H1 (cell line): Measurements from ENCODE around the gene PIK3R1. TPM values are rescaled to one million over a fixed set of nuclear protein-coding genes. Genes with fewer than 3 reads are reported as not detected.

Source experiments
- CTCF ChIA-PET: fragments of 300-600 bp; sonication (Branson Sonifier 250); formaldehyde crosslinking; loops from one replicate; lab custom pipeline; 2021; ENCODE audit not compliant: partially characterized antibody; lab: Charles Lee
- POLR2A ChIA-PET: fragments of 300-600 bp; sonication (Branson Sonifier 250); formaldehyde crosslinking; loops from one replicate; lab custom pipeline; 2021; ENCODE audit warnings: inconsistent platforms; ENCODE audit not compliant: partially characterized antibody; lab: Charles Lee
- DNase-seq, 2 experiments: peaks; one replicate each; pipeline versions ENCODE4 v3.0.0 to v3.0.0-alpha.2; 2010 to 2022; ENCODE audit warnings: low spot score in 2 of 2, low read depth in 1 of 2, mixed read lengths in 1 of 2
- FAIRE-seq: peaks from 2 replicates; lab custom pipeline; 2011; peaks lifted over from hg19 to GRCh38; lab: Jason Lieb, UNC
- H2AFZ ChIP-seq: 2 replicates; pipeline ENCODE4 v1.8.1; 2012; ENCODE audit warnings: low read length, inconsistent platforms
- H2AK5ac ChIP-seq: 2 replicates; pipeline ENCODE4 v1.6.1; 2013; ENCODE audit warnings: low read depth, low read length
- H2BK120ac ChIP-seq: replicated peaks from 2 replicates; pipeline ENCODE3; 2013; ENCODE audit warnings: low read depth, low read length, inconsistent platforms
- H2BK12ac ChIP-seq: 2 replicates; pipeline ENCODE4 v1.6.1; 2013; ENCODE audit warnings: low read depth, low read length
- H2BK15ac ChIP-seq: 2 replicates; pipeline ENCODE4 v1.6.1; 2013; ENCODE audit warnings: low read length
- H2BK20ac ChIP-seq: 2 replicates; pipeline ENCODE4 v1.6.1; 2013; ENCODE audit warnings: low read length
- H2BK5ac ChIP-seq: 2 replicates; pipeline ENCODE4 v1.6.1; 2013; ENCODE audit warnings: low read depth, low read length
- H3K14ac ChIP-seq: 2 replicates; pipeline ENCODE4 v1.6.1; 2013; ENCODE audit warnings: inconsistent platforms; ENCODE audit not compliant: insufficient read length
- H3K18ac ChIP-seq: 2 replicates; pipeline ENCODE4 v1.6.1; 2013; ENCODE audit warnings: low read length; ENCODE audit errors: extremely low read depth
- H3K23ac ChIP-seq: 2 replicates; pipeline ENCODE4 v1.6.1; 2013; ENCODE audit warnings: inconsistent platforms; ENCODE audit not compliant: insufficient read length
- H3K23me2 ChIP-seq: 2 replicates; pipeline ENCODE4 v1.6.1; 2013; ENCODE audit warnings: low read depth, low read length
- H3K27ac ChIP-seq: 2 replicates; pipeline ENCODE4 v1.6.1; 2011; ENCODE audit warnings: low read depth, low read length, inconsistent platforms
- H3K27me3 ChIP-seq, 4 experiments: replicated peaks in 1 of 4; 1 replicate in 1 of 4; 2 replicates in 3 of 4; pipeline versions ENCODE4 v1.6.1 to v1.8.1; 2011 to 2013; ENCODE audit warnings: low read length in 3 of 4, mild to moderate bottlenecking in 3 of 4, inconsistent platforms in 2 of 4, mixed read lengths in 2 of 4, moderate library complexity in 1 of 4; ENCODE audit not compliant: control insufficient read depth in 3 of 4, insufficient read depth in 3 of 4; ENCODE audit errors: extremely low read depth in 1 of 4
- H3K36me3 ChIP-seq, 4 experiments: 2 replicates each; pipeline versions ENCODE4 v1.6.1 to v1.8.1; 2011 to 2013; ENCODE audit warnings: mild to moderate bottlenecking in 4 of 4, low read length in 3 of 4, moderate library complexity in 2 of 4, control low read depth in 1 of 4, inconsistent platforms in 1 of 4; ENCODE audit not compliant: insufficient read depth in 4 of 4, control insufficient read depth in 2 of 4
- H3K4ac ChIP-seq: replicated peaks from 2 replicates; pipeline ENCODE3; 2013; ENCODE audit warnings: low read length, low read depth, mixed read lengths, inconsistent platforms; ENCODE audit not compliant: insufficient read length
- H3K4me1 ChIP-seq, 4 experiments: replicated peaks in 1 of 4; 1 replicate in 1 of 4; 2 replicates in 3 of 4; pipeline versions ENCODE4 v1.6.1 to v1.8.1; 2011 to 2013; ENCODE audit warnings: low read length in 3 of 4, inconsistent platforms in 2 of 4, mixed read lengths in 1 of 4; ENCODE audit not compliant: insufficient read depth in 4 of 4, control insufficient read depth in 3 of 4
- H3K4me2 ChIP-seq, 2 experiments: 2 replicates each; pipeline versions ENCODE4 v1.6.1 to v1.8.1; 2011 to 2013; ENCODE audit warnings: low read depth in 2 of 2, low read length in 2 of 2, control low read depth in 1 of 2, inconsistent platforms in 1 of 2, mild to moderate bottlenecking in 1 of 2; ENCODE audit not compliant: insufficient read depth in 1 of 2
- H3K4me3 ChIP-seq, 4 experiments: fragments of 200-600, 300-600 bp in 1 of 4; sonication (generic), shearing (Covaris generic), sonication (Bioruptor Twin) in 1 of 4; 2 replicates each; pipeline versions ENCODE4 v1.5.1 to v1.8.1; 2011 to 2016; ENCODE audit warnings: low read length in 4 of 4, low read depth in 3 of 4, control low read depth in 2 of 4, inconsistent platforms in 2 of 4, mild to moderate bottlenecking in 2 of 4, mixed read lengths in 1 of 4, moderate library complexity in 1 of 4; ENCODE audit not compliant: insufficient read depth in 2 of 4; ENCODE audit errors: extremely low read depth in 1 of 4
- H3K56ac ChIP-seq: replicated peaks from 2 replicates; pipeline ENCODE3; 2013; ENCODE audit warnings: low read depth, mild to moderate bottlenecking, mixed read lengths, low read length, inconsistent platforms; ENCODE audit not compliant: insufficient read length
- H3K79me1 ChIP-seq: 2 replicates; pipeline ENCODE4 v1.6.1; 2013; ENCODE audit warnings: low read depth, low read length, control low read depth
- H3K79me2 ChIP-seq, 2 experiments: 2 replicates each; pipeline versions ENCODE4 v1.6.1 to v1.8.1; 2012 to 2013; ENCODE audit warnings: low read length in 2 of 2, mild to moderate bottlenecking in 2 of 2, inconsistent platforms in 1 of 2; ENCODE audit not compliant: insufficient read depth in 2 of 2, control insufficient read depth in 1 of 2
- H3K9ac ChIP-seq, 4 experiments: replicated peaks in 1 of 4; 1 replicate in 1 of 4; 2 replicates in 3 of 4; pipeline versions ENCODE4 v1.6.1 to v1.8.1; 2011 to 2013; ENCODE audit warnings: low read depth in 3 of 4, low read length in 3 of 4, control low read depth in 2 of 4, mild to moderate bottlenecking in 2 of 4, moderate library complexity in 2 of 4, inconsistent platforms in 1 of 4; ENCODE audit errors: extremely low read depth in 1 of 4
- H3K9me3 ChIP-seq, 2 experiments: 2 replicates each; pipeline versions ENCODE4 v1.6.1 to v1.8.1; 2012 to 2013; ENCODE audit warnings: mild to moderate bottlenecking in 2 of 2, moderate library complexity in 2 of 2, control low read depth in 1 of 2, inconsistent platforms in 1 of 2, low read depth in 1 of 2, low read length in 1 of 2, mixed read lengths in 1 of 2; ENCODE audit not compliant: insufficient read depth in 2 of 2
- H4K20me1 ChIP-seq, 2 experiments: replicated peaks in 1 of 2; 2 replicates each; pipeline versions ENCODE3 to v1.8.1; 2011 to 2013; ENCODE audit warnings: inconsistent platforms in 2 of 2, low read length in 2 of 2, mild to moderate bottlenecking in 1 of 2; ENCODE audit not compliant: insufficient read depth in 2 of 2, control insufficient read depth in 1 of 2
- H4K5ac ChIP-seq: 2 replicates; pipeline ENCODE4 v1.6.1; 2013; ENCODE audit warnings: low read length, low read depth, mixed read lengths, inconsistent platforms; ENCODE audit not compliant: insufficient read length
- H4K8ac ChIP-seq: 2 replicates; pipeline ENCODE4 v1.8.0; 2013; ENCODE audit warnings: mild to moderate bottlenecking, moderate library complexity, low read length, inconsistent platforms; ENCODE audit not compliant: insufficient read depth; ENCODE audit errors: extremely low read depth
- H4K91ac ChIP-seq: replicated peaks from 2 replicates; pipeline ENCODE3; 2013; ENCODE audit warnings: low read length, mixed read lengths, inconsistent platforms; ENCODE audit not compliant: insufficient read length
- RFX5 ChIP-seq: IDR thresholded peaks from 2 replicates; pipeline ENCODE4 v1.6.1; 2011; ENCODE audit warnings: low read depth, low read length, improper control_type of control experiment, borderline replicate concordance
- WGBS, 2 experiments: shearing (Covaris generic) in 1 of 2; methylation state at CpG; one replicate each; pipeline versions ENCODE4 v1.1.6 to v1.1.7; 2013 to 2015; ENCODE audit warnings: low lambda C conversion rate in 2 of 2, mixed read lengths in 2 of 2, inconsistent platforms in 1 of 2, low coverage in 1 of 2, missing lambda C conversion rate in 1 of 2; ENCODE audit not compliant: insufficient replicate concordance in 2 of 2, insufficient coverage in 1 of 2, insufficient read length in 1 of 2; ENCODE audit errors: extremely low coverage in 1 of 2, missing lambda C conversion rate in 1 of 2; 5-methylcytosine and 5-hydroxymethylcytosine counted together
- polyA plus RNA-seq, 7 experiments: library from polyadenylated mRNA; depleted of rRNA in 3 of 7; stranded (reverse) in 5 of 7; unstranded in 2 of 7; fragments of >200 nt in 5 of 7; fragments of 200-250 nt in 2 of 7; gene quantifications; 1 replicate in 5 of 7; 2 replicates in 1 of 7; 4 replicates in 1 of 7; pipeline versions ENCODE4 v1.2.1 to v1.2.3, GENCODE V29; 2011 to 2013; ENCODE audit warnings: missing spikeins in 2 of 7, mixed read lengths in 2 of 7
- total RNA-seq: library from RNA; stranded (reverse); fragmentation: NEBNext Ultra II Directional; extraction: Animal tissue kit (Norgen Biotek cat#: 25700); gene quantifications from 2 replicates; pipeline ENCODE4 v1.2.1, GENCODE V29; 2021

Gene PIK3R1
- total and polyA plus RNA-seq, 2 of the 8 experiments (the other 6 are each of a cell fraction or from before 2014, with no cell fraction given): 2.3 to 13.7 TPM

DNA sequence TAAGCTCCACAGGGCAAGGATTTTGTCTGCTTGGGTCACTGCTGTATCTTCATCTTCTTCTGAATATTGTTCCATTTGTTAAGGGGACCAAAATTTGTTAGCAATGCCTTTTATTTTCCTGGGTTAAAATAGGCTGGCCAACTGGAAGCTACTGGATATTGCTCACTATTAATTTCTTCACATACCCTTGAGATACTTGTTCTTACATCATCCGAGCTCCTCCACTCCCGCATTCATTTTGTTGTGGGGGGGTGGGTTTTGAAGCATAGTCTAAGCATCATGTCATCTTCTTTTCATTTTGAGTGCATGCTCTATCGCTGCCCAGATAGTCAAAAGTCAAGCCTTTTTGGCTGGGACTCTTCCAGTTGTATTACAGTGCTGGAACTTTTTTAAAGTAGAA, 42.5 kb upstream of the PIK3R1 start:
- H3K4me1 ChIP-seq: peaks cover 0 to 6% (median 4%) of the 10 kb centered on the region in 4 experiments; a peak in 4 of 7 replicates
- ChIA-PET CTCF (interaction anchor here (0.9 kb wide), 1 partner anchor 927 kb away, joined by 3 read pairs; no protein-coding TSS in a partner anchor), POLR2A (no interaction called here)
- H3K23me2 ChIP-seq: no peaks in the 10 kb centered on the region
- H4K20me1 ChIP-seq: no peaks in the 10 kb centered on the region
- H4K5ac ChIP-seq: no peak overlapping the region
- no peak overlapping the region for H3K18ac ChIP-seq
- H3K27me3 ChIP-seq: no peaks in the 10 kb centered on the region
- FAIRE-seq: no peak
- H4K91ac ChIP-seq: no peak overlapping the region
- H3K79me2 ChIP-seq: no peaks in the 10 kb centered on the region
- H4K8ac ChIP-seq: no peak overlapping the region
- no peak overlapping the region for H3K9ac ChIP-seq
- no peak overlapping the region for H3K4me2 ChIP-seq
- H3K4ac ChIP-seq: no peak overlapping the region
- no peaks in the 10 kb centered on the region for H3K36me3 ChIP-seq
- H3K79me1 ChIP-seq: no peaks in the 10 kb centered on the region
- no peak overlapping the region for H2AFZ ChIP-seq
- no peak overlapping the region for H2BK5ac ChIP-seq
- DNase-seq: no peak
- H3K23ac ChIP-seq: no peak overlapping the region
- H2BK20ac ChIP-seq: no peak overlapping the region
- H3K56ac ChIP-seq: no peak overlapping the region
- H2BK15ac ChIP-seq: no peak overlapping the region
- no peaks in the 10 kb centered on the region for H3K9me3 ChIP-seq
- 89% methylated on average over 3 of the region's 3 CpGs; no CpG with 5 or more reads in 1 of the 2 experiments for WGBS, 2 experiments
- no peak overlapping the region for H3K14ac ChIP-seq
- H2BK12ac ChIP-seq: no peak overlapping the region
- H3K4me3 ChIP-seq: no peak overlapping the region
- H2AK5ac ChIP-seq: no peak overlapping the region
- no peak overlapping the region for H2BK120ac ChIP-seq
- H3K27ac ChIP-seq: no peak overlapping the region
- TF ChIP-seq RFX5: no peak
